Activated naive CD8-positive, alpha-beta T cell treated with anti-CD3 and anti-CD28 coated beads, Interleukin-2, amount 50 U/mL, for 16 hours (primary cell): ENCODE data around the gene FUZ.

Source experiments
- DNase-seq: peaks from one replicate; pipeline ENCODE4 v3.0.0-alpha.2; 2020; ENCODE audit warnings: low read depth, low spot score

Gene FUZ

GRCh38 chr19:49807058-49807903 lies 5.8 kb downstream of the FUZ start:
- DNase-seq: no peak

- DNase-seq: no peak
Measured at GRCh38 chr19:49806620-49806959, 6.5 kb downstream of the FUZ start.

GRCh38 chr19:49805822-49806619 lies 7.1 kb downstream of the FUZ start:
- DNase-seq: no peak

GRCh38 chr19:49803529-49803856 lies 9.6 kb downstream of the FUZ start:
- no peak for DNase-seq

- DNase-seq: no peak
Measured at GRCh38 chr19:49802836-49803528, 10.1 kb downstream of the FUZ start.

GRCh38 chr19:49801966-49802661 lies 11.0 kb downstream of the FUZ start:
- DNase-seq: no peak

- no peak for DNase-seq
Measured at GRCh38 chr19:49801401-49801888, 11.6 kb downstream of the FUZ start.

GRCh38 chr19:49800771-49801170 lies 12.3 kb downstream of the FUZ start:
- no peak for DNase-seq

- DNase-seq: no peak
Measured at GRCh38 chr19:49799798-49800376, 13.2 kb downstream of the FUZ start.

GRCh38 chr19:49799271-49799797 lies 13.8 kb downstream of the FUZ start:
- no peak for DNase-seq

- DNase-seq: no peak
Measured at GRCh38 chr19:49798574-49798973, 14.5 kb downstream of the FUZ start.

- DNase-seq: no peak
Measured at GRCh38 chr19:49795615-49796014, 17.5 kb downstream of the FUZ start.

- DNase-seq: no peak
Measured at GRCh38 chr19:49793561-49793840, 19.6 kb downstream of the FUZ start.

- DNase-seq: no peak
Measured at GRCh38 chr19:49792829-49793560, 20.1 kb downstream of the FUZ start.

GRCh38 chr19:49791776-49792445 lies 21.2 kb downstream of the FUZ start:
- no peak for DNase-seq

GRCh38 chr19:49790866-49791265 lies 22.2 kb downstream of the FUZ start:
- no peak for DNase-seq

- no peak for DNase-seq
Measured at GRCh38 chr19:49788857-49789256, 24.2 kb downstream of the FUZ start.

GRCh38 chr19:49787746-49788145 lies 25.3 kb downstream of the FUZ start:
- DNase-seq: no peak

GRCh38 chr19:49786376-49786820 lies 26.7 kb downstream of the FUZ start:
- DNase-seq: no peak

- DNase-seq: no peak
Measured at GRCh38 chr19:49782515-49782914, 30.6 kb downstream of the FUZ start.
